HFFc6 (cell line): ENCODE results near the gene TUBA3D. TPM values are rescaled to one million over a fixed set of nuclear protein-coding genes. Genes with fewer than 3 reads are reported as not detected.
"Not testable (repeated sequence)": the region's sequence is repeated elsewhere in the genome, so short reads cannot be mapped to it uniquely, and the experiment has no call there.

Experiments used
- DNase-seq: peaks from one replicate; pipeline ENCODE4 v3.0.0-alpha.2; 2018
- H3K27ac Mint-ChIP-seq: 2 replicates; pipeline ENCODE4 v1.8.0; 2020; ENCODE audit warnings: mild to moderate bottlenecking, mixed read lengths
- H3K27me3 Mint-ChIP-seq: 2 replicates; pipeline ENCODE4 v1.8.0; 2021; ENCODE audit warnings: mild to moderate bottlenecking, moderate library complexity, mixed read lengths; ENCODE audit not compliant: insufficient read depth
- H3K36me3 Mint-ChIP-seq: 2 replicates; pipeline ENCODE4 v1.8.0; 2021; ENCODE audit warnings: low read depth, mixed read lengths
- H3K4me1 Mint-ChIP-seq: 2 replicates; pipeline ENCODE4 v1.8.0; 2020; ENCODE audit warnings: low read depth, mixed read lengths
- H3K4me3 Mint-ChIP-seq: 2 replicates; pipeline ENCODE4 v1.8.0; 2020; ENCODE audit warnings: mild to moderate bottlenecking, moderate library complexity, mixed read lengths
- H3K9me3 Mint-ChIP-seq: 2 replicates; pipeline ENCODE4 v1.8.0; 2020; ENCODE audit warnings: mild to moderate bottlenecking, mixed read lengths
- CTCF ChIP-seq: fragments of 200-600 bp; sonication (generic); IDR thresholded peaks from 2 replicates; pipeline ENCODE4 v1.5.0; 2021; ENCODE audit warnings: antibody characterized with exemption, mild to moderate bottlenecking
- total RNA-seq, 6 experiments: library from RNA; stranded (reverse); fragmentation: NEBNext Ultra II Directional; extraction: Animal tissue kit (Norgen Biotek cat#: 25700); gene quantifications; 2 replicates in 1 of 6; 3 replicates in 5 of 6; pipeline ENCODE4 v1.2.3, GENCODE V29; 2021

The TUBA3D gene
- total RNA-seq, 6 experiments from 2014 or later: not detected

GRCh38 chr2:131486201-131486902 lies 10.4 kb downstream of the TUBA3D start:
- not testable (repeated sequence) for H3K36me3 Mint-ChIP-seq, H3K4me3 Mint-ChIP-seq, H3K27me3 Mint-ChIP-seq, H3K27ac Mint-ChIP-seq, DNase-seq, H3K9me3 Mint-ChIP-seq
- peaks cover 11% of the 10 kb centered on the region; the same call in 1 of the 2 replicates for H3K4me1 Mint-ChIP-seq

- no peaks in the 10 kb centered on the region for H3K9me3 Mint-ChIP-seq
- H3K27ac Mint-ChIP-seq: no peak overlapping the region
- H3K27me3 Mint-ChIP-seq: peaks cover 2% of the 10 kb centered on the region
- peaks cover 4% of the 10 kb centered on the region for H3K36me3 Mint-ChIP-seq
- no peak for DNase-seq
- H3K4me1 Mint-ChIP-seq: peaks cover 11% of the 10 kb centered on the region; the same call in 1 of the 2 replicates
- H3K4me3 Mint-ChIP-seq: no peak overlapping the region
- TF ChIP-seq CTCF: no peak
Observed at GRCh38 chr2:131488306-131489205, 12.6 kb downstream of the TUBA3D start.

DNA sequence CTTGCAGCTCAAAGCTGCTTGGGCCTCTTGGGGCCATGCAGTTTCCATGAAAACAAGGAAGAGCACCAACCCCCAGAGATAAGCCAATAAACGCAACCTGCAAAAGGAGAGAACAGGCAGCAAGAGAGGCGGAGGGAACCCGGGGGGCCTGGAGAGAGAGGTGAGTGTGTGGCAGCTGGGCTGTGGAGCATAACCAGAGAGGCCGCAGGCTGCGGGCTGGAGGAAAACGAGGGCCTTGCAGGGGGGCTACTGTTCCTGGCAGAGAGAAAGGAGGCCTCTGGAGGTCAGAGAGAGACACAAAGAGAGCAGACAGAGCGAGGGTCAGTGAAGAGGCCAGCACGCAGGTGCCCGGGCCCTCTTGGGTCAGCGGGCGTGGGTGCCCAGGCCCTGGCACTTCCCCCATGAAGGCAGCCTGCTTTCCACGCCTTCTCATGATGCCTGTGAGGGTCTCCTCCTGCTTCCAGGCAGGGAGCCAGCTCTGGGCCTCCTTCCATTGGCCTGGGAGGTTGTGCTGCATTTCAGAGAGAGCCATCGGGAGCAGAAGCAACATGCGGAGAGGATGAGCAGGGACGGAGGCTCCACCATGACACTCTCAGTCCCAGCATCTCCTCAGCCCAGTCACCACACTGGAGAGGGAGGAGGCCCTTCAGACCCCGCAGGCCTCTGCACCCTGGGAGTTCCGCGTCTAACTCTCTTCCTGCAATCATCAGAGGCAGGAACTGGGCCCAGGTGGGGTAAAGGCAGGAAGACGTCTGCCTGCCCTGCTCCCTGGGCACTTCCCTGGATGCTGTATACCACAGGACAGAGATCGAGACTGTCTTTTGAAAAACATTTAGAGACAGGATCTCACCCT lies 14.9 kb downstream of the TUBA3D start:
- peak overlapping the region; percentile 87 for H3K4me3 Mint-ChIP-seq
- H3K27ac Mint-ChIP-seq: peak overlapping the region; percentile 74
- H3K4me1 Mint-ChIP-seq: peaks cover 24% of the 10 kb centered on the region

DNA sequence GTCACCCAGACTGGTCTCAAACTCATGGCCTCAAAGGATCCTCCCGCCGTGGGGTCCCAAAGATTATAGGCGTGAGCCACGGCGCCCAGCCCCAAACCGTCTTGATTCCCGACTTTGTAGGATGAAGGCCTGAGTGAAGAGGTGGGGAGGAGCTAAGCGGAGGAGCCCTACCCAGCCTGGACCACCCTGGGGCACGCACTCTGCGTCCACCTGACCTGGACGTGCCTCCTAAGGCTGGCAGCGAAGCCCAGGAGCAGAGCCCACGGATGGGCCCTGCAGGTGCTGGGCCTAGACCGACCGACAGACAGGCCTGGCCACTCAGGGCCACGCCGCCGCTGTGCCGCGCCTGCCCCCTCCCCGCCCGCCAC lies 15.5 kb downstream of the TUBA3D start:
- H3K9me3 Mint-ChIP-seq, H3K27me3 Mint-ChIP-seq, H3K36me3 Mint-ChIP-seq, DNase-seq: not testable (repeated sequence)
- peaks cover 25% of the 10 kb centered on the region for H3K4me1 Mint-ChIP-seq
- peak overlapping the region; percentile 74 for H3K27ac Mint-ChIP-seq
- peak overlapping the region; percentile 87 for H3K4me3 Mint-ChIP-seq

More for the DNA sequence above, 14.9 kb downstream of the TUBA3D start:
- H3K9me3 Mint-ChIP-seq, H3K36me3 Mint-ChIP-seq, H3K27me3 Mint-ChIP-seq, DNase-seq: not testable (repeated sequence)

GRCh38 chr2:131492015-131492417 lies 16.1 kb downstream of the TUBA3D start, which contains the start of gene MZT2A:
MZT2A (minus strand) TSS chr2:131492397; CDS start chr2:131492376, 21 bp downstream.
- DNase-seq, H3K9me3 Mint-ChIP-seq, H3K27me3 Mint-ChIP-seq, H3K36me3 Mint-ChIP-seq: not testable (repeated sequence)
- H3K4me3 Mint-ChIP-seq: peak within 1 kb of the TSS; percentile 100
- peaks cover 25% of the 10 kb centered on the region for H3K4me1 Mint-ChIP-seq
- peak within 1 kb of the TSS; percentile 96 for H3K27ac Mint-ChIP-seq

DNA sequence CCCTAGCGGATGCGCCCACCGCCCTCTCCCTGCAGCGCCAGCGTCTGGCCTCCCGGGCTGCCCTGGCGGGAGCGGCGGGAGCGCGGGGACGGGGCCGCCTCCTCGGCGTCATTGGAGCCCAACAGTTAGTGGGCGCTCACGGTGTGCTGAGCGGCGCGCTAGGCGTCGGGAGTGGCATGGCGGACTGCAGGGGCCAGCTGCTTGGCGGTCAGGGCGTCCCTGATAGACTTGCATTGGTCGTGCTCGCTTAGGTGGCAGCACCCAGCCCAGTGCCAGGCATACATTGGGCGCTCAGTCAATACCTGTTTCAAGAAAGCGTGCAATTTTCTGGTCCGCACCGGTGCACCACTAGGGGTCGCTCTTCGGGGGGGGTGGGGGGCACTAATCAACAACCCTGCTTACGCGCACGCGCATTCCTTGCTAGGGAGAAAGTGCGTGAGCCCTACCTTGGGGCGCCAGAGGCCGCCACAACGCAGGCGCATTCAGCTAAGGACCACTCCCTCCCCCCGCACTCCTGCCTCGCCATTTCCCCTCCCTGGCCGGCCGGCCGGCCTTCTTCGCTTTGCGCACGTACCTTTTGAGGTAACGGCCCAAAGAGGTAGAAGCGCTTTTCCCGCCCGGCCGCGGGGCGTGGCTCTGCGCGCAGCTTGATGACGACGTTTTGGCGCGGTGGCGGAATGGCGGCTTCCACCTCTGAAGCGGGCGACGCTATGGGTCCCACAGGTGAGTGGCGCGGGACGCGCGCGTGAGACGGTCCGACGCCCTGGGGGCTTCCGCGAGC lies 16.7 kb downstream of the TUBA3D start:
- H3K9me3 Mint-ChIP-seq: no peaks in the 10 kb centered on the region
- peaks cover 2% of the 10 kb centered on the region for H3K27me3 Mint-ChIP-seq
- TF ChIP-seq CTCF: peak; percentile 91
- DNase-seq: peak; percentile 85
- H3K27ac Mint-ChIP-seq: peak overlapping the region; percentile 96
- H3K4me1 Mint-ChIP-seq: peaks cover 25% of the 10 kb centered on the region
- H3K36me3 Mint-ChIP-seq: peaks cover 5% of the 10 kb centered on the region
- H3K4me3 Mint-ChIP-seq: peak overlapping the region; percentile 100
